ENCODE data around the gene ADGRG1. TPM values are rescaled to one million over a fixed set of nuclear protein-coding genes. Genes with fewer than 3 reads are reported as not detected.

ADGRG1 gene
- total RNA-seq, 3 donors from 2014 or later (not counting 1 experiment from before 2014, with no cell fraction given): 830 to 949 (median 858) TPM

DNA sequence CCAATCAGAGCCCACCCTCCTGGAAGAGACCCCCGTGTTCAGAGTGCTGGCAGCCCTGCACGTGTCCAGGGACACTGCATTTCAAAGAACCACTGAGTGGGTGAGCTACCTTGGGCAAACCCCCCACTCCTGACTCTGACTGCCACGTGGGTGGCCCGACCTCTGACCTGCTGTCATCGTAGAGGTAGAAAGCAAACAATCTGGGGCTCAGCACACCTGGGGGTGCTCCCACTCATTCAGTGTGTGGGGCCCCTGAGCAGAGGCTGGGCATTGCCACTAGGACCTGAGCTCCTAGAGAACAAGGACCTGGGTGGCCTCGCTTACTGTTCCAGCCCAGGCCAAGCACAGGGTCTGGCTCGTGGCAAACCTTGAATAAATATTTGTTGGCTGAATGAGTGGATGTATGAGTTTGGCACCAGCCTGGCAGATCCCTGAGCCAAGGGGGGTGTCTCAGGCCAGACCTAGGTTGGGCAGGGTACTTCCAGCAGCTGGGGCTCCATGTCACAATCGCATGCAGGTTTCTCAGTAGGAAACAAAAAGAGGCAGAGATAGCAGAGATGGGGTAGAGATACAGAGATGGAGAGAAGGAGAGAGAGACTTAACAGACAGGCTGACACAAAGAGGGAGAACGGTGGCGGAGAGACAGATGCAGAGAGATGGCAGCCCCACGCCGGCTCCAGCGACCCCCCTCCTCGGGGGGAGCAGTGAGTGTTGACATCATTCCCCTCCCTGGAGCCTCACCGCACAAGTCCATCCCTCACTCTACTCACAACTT, 60.7 kb downstream of the ADGRG1 start:
- peak in 2 of 3 donors; percentile 8 to 38 for ATAC-seq

DNA sequence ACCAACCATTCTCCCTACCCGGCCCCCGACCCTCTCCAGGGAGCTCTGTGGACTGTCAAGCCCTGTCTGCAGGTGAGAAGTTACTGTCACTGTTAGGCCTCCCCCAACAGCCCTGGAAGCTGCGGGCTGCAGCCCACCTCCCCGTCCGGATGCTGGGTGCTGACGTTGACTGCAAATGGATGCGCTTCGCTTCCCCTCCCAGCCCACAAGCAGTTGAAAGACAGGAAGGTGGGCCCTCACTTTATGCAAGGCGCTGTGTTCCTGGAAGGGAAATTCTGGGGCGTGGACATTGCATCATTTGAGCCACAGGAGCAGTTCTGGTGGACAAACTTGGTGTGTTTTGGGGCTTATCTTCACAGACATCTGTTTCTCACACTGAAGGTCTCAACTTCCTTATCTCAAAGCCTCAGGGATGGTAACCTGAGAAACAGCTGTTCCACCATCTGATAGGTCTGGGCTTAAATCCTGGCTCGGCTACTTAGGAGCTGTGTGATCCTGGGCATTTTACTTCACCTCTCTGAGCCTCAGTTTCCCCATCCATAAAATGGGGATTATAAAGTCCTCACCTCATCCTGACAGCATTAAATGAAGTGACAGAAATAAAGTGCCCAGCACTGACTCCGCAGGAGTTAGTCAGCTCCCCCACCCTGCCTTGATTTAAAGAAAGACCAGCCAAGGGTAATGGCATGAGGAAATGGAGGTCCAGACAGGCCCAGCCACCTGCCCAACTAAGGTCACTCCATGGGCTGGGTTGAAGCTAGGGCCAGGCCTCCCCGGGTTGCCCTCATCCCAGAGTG, 61.5 kb downstream of the ADGRG1 start:
- peak overlapping the region; percentile 65 for H3K27ac ChIP-seq (ENCODE audit: low read length)
- TF ChIP-seq, protein P1, sequence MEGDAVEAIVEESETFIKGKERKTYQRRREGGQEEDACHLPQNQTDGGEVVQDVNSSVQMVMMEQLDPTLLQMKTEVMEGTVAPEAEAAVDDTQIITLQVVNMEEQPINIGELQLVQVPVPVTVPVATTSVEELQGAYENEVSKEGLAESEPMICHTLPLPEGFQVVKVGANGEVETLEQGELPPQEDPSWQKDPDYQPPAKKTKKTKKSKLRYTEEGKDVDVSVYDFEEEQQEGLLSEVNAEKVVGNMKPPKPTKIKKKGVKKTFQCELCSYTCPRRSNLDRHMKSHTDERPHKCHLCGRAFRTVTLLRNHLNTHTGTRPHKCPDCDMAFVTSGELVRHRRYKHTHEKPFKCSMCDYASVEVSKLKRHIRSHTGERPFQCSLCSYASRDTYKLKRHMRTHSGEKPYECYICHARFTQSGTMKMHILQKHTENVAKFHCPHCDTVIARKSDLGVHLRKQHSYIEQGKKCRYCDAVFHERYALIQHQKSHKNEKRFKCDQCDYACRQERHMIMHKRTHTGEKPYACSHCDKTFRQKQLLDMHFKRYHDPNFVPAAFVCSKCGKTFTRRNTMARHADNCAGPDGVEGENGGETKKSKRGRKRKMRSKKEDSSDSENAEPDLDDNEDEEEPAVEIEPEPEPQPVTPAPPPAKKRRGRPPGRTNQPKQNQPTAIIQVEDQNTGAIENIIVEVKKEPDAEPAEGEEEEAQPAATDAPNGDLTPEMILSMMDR (IDR thresholded peaks at IDR 0.05): no peak

More for the DNA sequence above, 60.7 kb downstream of the ADGRG1 start:
- WGBS (ENCODE audit: insufficient coverage): 44% methylated on average over 15 of the region's 15 CpGs
- Mint-ChIP-seq H3K36me3 (no peaks in the 10 kb centered on the region), H3K4me3 (peak overlapping the region; percentile 72), H3K27me3 (ENCODE audit: low read depth in 2 of 2) (no peaks in the 10 kb centered on the region), H3K27ac (peak overlapping the region; percentile 76 to 84), H3K9me3 (no peaks in the 10 kb centered on the region), H3K4me1 (peaks cover 20% of the 10 kb centered on the region in 2 donors)
- Histone ChIP-seq H3K27me3 (ENCODE audit: control insufficient read depth, insufficient read depth, low read length) (no peaks in the 10 kb centered on the region), H3K27ac (ENCODE audit: low read length) (peak overlapping the region; percentile 65), H3K36me3 (ENCODE audit: control insufficient read depth, insufficient read depth, low read length) (no peaks in the 10 kb centered on the region), H3K4me3 (ENCODE audit: low read length) (no peak overlapping the region), H3K4me1 (ENCODE audit: control insufficient read depth, insufficient read depth, low read length) (peaks cover 27% of the 10 kb centered on the region), H3K9me3 (ENCODE audit: control insufficient read depth, insufficient read depth, low read length) (no peaks in the 10 kb centered on the region)
- TF ChIP-seq, protein P1 (IDR thresholded peaks at IDR 0.05): no peak
- DNase-seq: no peak
- intact Hi-C loops (cut with micrococcal nuclease): no loop called here

DNA sequence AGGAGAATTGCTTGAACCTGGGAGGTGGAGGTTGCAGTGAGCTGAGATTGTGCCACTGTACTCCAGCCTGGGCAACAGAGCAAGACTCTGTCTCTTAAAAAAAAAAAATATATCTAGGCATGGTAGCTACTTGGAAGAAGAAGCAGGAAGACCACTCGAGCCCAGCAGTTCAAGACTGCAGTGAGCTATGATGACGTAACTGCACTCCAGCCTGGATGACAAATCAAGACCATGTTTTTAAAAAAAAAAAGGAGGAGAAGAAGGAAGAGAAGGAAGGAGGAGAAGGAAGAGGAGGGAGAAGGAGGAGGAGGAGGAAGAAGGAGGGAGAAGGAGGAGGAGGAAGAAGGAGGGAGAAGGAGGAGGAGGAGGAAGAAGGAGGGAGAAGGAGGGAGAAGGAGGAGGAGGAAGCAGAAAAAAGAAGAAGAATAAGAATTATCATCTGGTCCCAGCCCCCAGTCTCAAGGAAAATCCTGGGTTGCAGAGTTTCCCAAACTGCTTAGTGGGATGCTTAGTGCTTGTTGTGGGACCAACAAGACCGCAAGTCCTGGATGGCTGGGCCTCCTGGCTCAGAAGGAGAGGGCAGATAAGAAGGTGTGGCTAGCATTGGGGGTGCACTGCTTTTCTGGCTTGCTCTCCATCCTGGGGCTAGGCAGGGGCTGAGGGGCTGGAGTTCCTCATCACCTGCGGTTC, 62.5 kb downstream of the ADGRG1 start:
- Mint-ChIP-seq H3K9me3 (no peaks in the 10 kb centered on the region), H3K4me3 (no peak overlapping the region), H3K4me1 (peaks cover 20 to 26% of the 10 kb centered on the region in 2 donors), H3K27ac (peak overlapping the region in 1 of 2 donors; percentile 84), H3K36me3 (no peaks in the 10 kb centered on the region), H3K27me3 (ENCODE audit: low read depth in 2 of 2) (no peaks in the 10 kb centered on the region)
- Histone ChIP-seq H3K27me3 (ENCODE audit: control insufficient read depth, insufficient read depth, low read length) (no peaks in the 10 kb centered on the region), H3K4me1 (ENCODE audit: control insufficient read depth, insufficient read depth, low read length) (peaks cover 38% of the 10 kb centered on the region), H3K9me3 (ENCODE audit: control insufficient read depth, insufficient read depth, low read length) (no peaks in the 10 kb centered on the region), H3K4me3 (ENCODE audit: low read length) (no peak overlapping the region), H3K27ac (ENCODE audit: low read length) (no peak overlapping the region), H3K36me3 (ENCODE audit: control insufficient read depth, insufficient read depth, low read length) (no peaks in the 10 kb centered on the region)
- 65% methylated on average over 4 of the region's 4 CpGs for WGBS (ENCODE audit: insufficient coverage)
- DNase-seq (no peak), ATAC-seq (no peak)
- TF ChIP-seq, protein P1 (IDR thresholded peaks at IDR 0.05): no peak
- intact Hi-C loops (cut with micrococcal nuclease): no loop called here

More for the DNA sequence above, 61.5 kb downstream of the ADGRG1 start:
- peak; percentile 79 to 88 (median 83) for ATAC-seq
- H3K27me3 Mint-ChIP-seq (ENCODE audit: low read depth in 2 of 2): no peaks in the 10 kb centered on the region
- no peaks in the 10 kb centered on the region for H3K36me3 ChIP-seq (ENCODE audit: control insufficient read depth, insufficient read depth, low read length)
- H3K9me3 ChIP-seq (ENCODE audit: control insufficient read depth, insufficient read depth, low read length): no peaks in the 10 kb centered on the region
- H3K27ac Mint-ChIP-seq: peak overlapping the region; percentile 76 to 84
- peaks cover 34% of the 10 kb centered on the region for H3K4me1 ChIP-seq (ENCODE audit: control insufficient read depth, insufficient read depth, low read length)
- WGBS (ENCODE audit: insufficient coverage): 18% methylated on average over 13 of the region's 13 CpGs
- H3K9me3 Mint-ChIP-seq: no peaks in the 10 kb centered on the region
- peak; percentile 37 to 79 for DNase-seq
- H3K27me3 ChIP-seq (ENCODE audit: control insufficient read depth, insufficient read depth, low read length): no peaks in the 10 kb centered on the region
- peak overlapping the region; percentile 72 for H3K4me3 Mint-ChIP-seq
- H3K4me1 Mint-ChIP-seq: peaks cover 20 to 25% of the 10 kb centered on the region in 2 donors
- no peak overlapping the region for H3K4me3 ChIP-seq (ENCODE audit: low read length)
- no peaks in the 10 kb centered on the region for H3K36me3 Mint-ChIP-seq
- intact Hi-C loops (cut with micrococcal nuclease): no loop called here
